ENCODE results near the gene NMNAT3. TPM values are rescaled to one million over a fixed set of nuclear protein-coding genes. Genes with fewer than 3 reads are reported as not detected.

Gene NMNAT3
- total RNA-seq, 1 experiment from 2014 or later, result 4.6 TPM

- ATAC-seq (no peak), DNase-seq (ENCODE audit: low spot score) (no peak)
- no peak overlapping the region for H3K4me3 Mint-ChIP-seq
- H3K36me3 Mint-ChIP-seq, result no peaks in the 10 kb centered on the region
- CTCF ChIA-PET, result no interaction called here
- peaks cover 23% of the 10 kb centered on the region for H3K4me1 Mint-ChIP-seq
- POLR2A ChIA-PET, result no interaction called here
- H3K27me3 Mint-ChIP-seq (ENCODE audit: low read depth), result no peaks in the 10 kb centered on the region
- TF ChIP-seq CTCF (IDR thresholded peaks at IDR 0.05) (no peak), MXD4 (CRISPR knock-in tag; IDR thresholded peaks at IDR 0.05; ENCODE audit: borderline replicate concordance) (no peak), GRHL2 (CRISPR knock-in tag; IDR thresholded peaks at IDR 0.05; ENCODE audit: insufficient replicate concordance, severe bottlenecking) (no peak), FOXJ3 (CRISPR knock-in tag; IDR thresholded peaks at IDR 0.05; ENCODE audit: borderline replicate concordance) (no peak), TP53 (CRISPR knock-in tag; IDR thresholded peaks at IDR 0.05) (no peak), FOXP1 (CRISPR knock-in tag; IDR thresholded peaks at IDR 0.05; ENCODE audit: borderline replicate concordance) (no peak)
- TF ChIP-seq, protein P1, sequence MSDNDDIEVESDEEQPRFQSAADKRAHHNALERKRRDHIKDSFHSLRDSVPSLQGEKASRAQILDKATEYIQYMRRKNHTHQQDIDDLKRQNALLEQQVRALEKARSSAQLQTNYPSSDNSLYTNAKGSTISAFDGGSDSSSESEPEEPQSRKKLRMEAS (CRISPR knock-in tag; IDR thresholded peaks at IDR 0.05), result no peak
- H3K9me3 Mint-ChIP-seq, result no peaks in the 10 kb centered on the region
- H3K27ac Mint-ChIP-seq, result no peak overlapping the region
Observed at GRCh38 chr3:139657936-139658335, 19.8 kb downstream of the NMNAT3 start.

GRCh38 chr3:139657434-139657833 is 20.3 kb downstream of the NMNAT3 start:
- Mint-ChIP-seq H3K27ac (no peak overlapping the region), H3K4me3 (no peak overlapping the region), H3K36me3 (no peaks in the 10 kb centered on the region), H3K27me3 (ENCODE audit: low read depth) (no peaks in the 10 kb centered on the region), H3K4me1 (peaks cover 28% of the 10 kb centered on the region), H3K9me3 (no peaks in the 10 kb centered on the region)
- TF ChIP-seq ATF3 (CRISPR knock-in tag; conservative IDR thresholded peaks at IDR 0.05) (no peak), PRRX2 (CRISPR knock-in tag; IDR thresholded peaks at IDR 0.05) (no peak), ZNF416 (CRISPR knock-in tag; IDR thresholded peaks at IDR 0.05) (no peak), HMGA2 (CRISPR knock-in tag; IDR thresholded peaks at IDR 0.05) (no peak), TEAD4 (CRISPR knock-in tag; IDR thresholded peaks at IDR 0.05) (no peak), ELF4 (CRISPR knock-in tag; IDR thresholded peaks at IDR 0.05; ENCODE audit: low read depth) (no peak), GRHL2 (CRISPR knock-in tag; IDR thresholded peaks at IDR 0.05; ENCODE audit: insufficient replicate concordance, severe bottlenecking) (no peak), NR1H2 (CRISPR knock-in tag; IDR thresholded peaks at IDR 0.05) (no peak)
- TF ChIP-seq, protein P2, sequence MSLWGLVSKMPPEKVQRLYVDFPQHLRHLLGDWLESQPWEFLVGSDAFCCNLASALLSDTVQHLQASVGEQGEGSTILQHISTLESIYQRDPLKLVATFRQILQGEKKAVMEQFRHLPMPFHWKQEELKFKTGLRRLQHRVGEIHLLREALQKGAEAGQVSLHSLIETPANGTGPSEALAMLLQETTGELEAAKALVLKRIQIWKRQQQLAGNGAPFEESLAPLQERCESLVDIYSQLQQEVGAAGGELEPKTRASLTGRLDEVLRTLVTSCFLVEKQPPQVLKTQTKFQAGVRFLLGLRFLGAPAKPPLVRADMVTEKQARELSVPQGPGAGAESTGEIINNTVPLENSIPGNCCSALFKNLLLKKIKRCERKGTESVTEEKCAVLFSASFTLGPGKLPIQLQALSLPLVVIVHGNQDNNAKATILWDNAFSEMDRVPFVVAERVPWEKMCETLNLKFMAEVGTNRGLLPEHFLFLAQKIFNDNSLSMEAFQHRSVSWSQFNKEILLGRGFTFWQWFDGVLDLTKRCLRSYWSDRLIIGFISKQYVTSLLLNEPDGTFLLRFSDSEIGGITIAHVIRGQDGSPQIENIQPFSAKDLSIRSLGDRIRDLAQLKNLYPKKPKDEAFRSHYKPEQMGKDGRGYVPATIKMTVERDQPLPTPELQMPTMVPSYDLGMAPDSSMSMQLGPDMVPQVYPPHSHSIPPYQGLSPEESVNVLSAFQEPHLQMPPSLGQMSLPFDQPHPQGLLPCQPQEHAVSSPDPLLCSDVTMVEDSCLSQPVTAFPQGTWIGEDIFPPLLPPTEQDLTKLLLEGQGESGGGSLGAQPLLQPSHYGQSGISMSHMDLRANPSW (CRISPR knock-in tag; conservative IDR thresholded peaks at IDR 0.05; ENCODE audit: low read depth), result no peak
- TF ChIP-seq, protein P3, sequence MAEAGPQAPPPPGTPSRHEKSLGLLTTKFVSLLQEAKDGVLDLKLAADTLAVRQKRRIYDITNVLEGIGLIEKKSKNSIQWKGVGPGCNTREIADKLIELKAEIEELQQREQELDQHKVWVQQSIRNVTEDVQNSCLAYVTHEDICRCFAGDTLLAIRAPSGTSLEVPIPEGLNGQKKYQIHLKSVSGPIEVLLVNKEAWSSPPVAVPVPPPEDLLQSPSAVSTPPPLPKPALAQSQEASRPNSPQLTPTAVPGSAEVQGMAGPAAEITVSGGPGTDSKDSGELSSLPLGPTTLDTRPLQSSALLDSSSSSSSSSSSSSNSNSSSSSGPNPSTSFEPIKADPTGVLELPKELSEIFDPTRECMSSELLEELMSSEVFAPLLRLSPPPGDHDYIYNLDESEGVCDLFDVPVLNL (CRISPR knock-in tag; IDR thresholded peaks at IDR 0.05; ENCODE audit: borderline replicate concordance, low read depth), result no peak
- TF ChIP-seq, protein P4, sequence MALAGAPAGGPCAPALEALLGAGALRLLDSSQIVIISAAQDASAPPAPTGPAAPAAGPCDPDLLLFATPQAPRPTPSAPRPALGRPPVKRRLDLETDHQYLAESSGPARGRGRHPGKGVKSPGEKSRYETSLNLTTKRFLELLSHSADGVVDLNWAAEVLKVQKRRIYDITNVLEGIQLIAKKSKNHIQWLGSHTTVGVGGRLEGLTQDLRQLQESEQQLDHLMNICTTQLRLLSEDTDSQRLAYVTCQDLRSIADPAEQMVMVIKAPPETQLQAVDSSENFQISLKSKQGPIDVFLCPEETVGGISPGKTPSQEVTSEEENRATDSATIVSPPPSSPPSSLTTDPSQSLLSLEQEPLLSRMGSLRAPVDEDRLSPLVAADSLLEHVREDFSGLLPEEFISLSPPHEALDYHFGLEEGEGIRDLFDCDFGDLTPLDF (CRISPR knock-in tag; IDR thresholded peaks at IDR 0.05), result no peak
- POLR2A ChIA-PET, result no interaction called here
- CTCF ChIA-PET, result no interaction called here
- DNase-seq (ENCODE audit: low spot score), result no peak
- no peak for ATAC-seq

All from WTC11 (cell line).